HG02798 (cell line): ENCODE results near the gene CACNA1D.

ENCODE experiments used
- ATAC-seq: cut with Tn5 transposase; IDR thresholded peaks from one replicate; pipeline ENCODE4 v1.9.1; 2021; ENCODE audit warnings: mild to moderate bottlenecking; ENCODE audit not compliant: unreplicated experiment, poor library complexity

Gene CACNA1D

DNA sequence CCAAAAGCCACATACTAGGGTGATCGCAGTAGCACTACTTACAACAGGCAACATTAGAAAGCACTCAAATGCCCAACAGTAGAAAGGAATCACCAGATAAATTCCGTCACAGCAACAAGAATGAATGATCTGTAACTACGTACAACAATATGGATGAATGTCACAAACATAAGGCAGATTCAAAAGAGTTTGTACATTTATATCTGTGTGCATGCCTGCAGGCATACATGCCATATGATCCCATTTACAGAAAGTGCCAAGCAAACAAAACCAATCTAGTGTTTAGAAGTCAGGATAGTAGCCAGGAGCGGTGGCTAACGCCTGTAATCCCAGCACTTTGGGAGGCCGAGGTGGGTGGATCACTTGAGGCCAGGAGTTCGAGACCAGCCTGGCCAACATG lies 355.5 kb downstream of the CACNA1D start:
- ATAC-seq = no peak

DNA sequence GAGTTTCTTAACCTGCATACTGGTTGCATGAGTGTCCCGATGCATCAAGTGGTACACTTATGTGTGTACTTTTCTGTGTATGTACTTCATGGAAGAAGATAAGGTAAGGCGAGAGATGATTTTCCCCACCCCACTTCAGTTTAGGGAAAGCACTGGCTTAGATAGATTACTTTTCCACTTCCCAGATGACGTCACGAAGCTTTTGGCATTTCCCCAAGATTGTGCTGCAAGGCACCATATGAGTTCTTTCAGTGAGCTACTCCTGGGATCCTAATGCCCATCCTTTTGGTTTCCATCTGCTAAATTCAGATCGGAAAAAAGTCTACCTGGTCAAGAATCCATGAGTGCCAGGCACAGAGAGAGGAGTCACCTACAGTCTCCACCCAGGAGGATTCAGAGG lies 356.5 kb downstream of the CACNA1D start:
- ATAC-seq = no peak

DNA sequence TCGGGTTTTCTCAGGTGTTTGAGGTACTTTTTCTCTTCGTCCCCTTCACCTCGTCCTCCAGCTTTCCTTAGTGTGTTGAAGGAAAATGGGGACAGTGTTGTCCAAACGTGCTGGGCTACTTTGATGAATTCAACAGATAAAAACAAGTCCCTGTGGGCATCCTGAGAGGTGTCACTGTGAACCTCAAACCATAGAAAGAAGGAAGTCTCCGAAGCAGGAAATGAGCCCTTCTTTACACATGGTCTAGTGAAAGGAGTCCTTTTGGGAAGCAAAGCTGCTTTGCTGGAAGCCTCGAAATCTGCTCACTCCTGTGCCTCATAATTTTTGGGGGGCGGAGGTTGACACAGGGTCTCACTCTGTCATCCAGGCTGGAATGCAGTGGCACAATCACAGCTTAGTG lies 362.6 kb downstream of the CACNA1D start:
- no peak for ATAC-seq

DNA sequence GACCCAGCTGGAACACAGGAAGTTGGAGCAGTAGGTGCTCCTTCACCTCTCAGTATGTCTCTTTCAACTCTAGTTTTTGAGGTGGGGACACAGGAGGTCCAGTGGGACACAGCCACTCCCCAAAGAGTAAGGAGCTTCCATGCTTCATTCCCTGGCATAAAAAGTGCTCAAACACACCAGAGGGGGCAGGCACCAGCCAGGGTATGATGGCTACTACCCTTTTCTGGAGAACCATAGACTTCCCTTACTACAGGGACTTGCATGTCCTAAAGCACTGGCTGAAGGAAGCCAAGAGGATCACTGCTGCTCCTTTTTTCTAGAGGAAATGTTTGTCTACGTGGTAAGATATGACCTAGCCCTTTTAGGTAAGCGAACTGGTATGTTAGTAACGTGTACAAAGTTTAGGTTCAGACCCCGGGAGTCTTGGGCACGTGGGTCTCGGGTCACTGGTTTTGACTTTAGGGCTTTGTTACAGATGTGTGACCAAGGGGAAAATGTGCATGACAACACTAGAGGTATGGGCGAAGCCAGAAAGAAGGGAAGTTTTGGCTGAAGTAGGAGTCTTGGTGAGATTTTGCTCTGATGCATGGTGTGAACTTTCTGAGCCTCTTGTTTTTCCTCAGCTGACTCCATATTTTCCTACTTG lies 363.8 kb downstream of the CACNA1D start:
- no peak for ATAC-seq

DNA sequence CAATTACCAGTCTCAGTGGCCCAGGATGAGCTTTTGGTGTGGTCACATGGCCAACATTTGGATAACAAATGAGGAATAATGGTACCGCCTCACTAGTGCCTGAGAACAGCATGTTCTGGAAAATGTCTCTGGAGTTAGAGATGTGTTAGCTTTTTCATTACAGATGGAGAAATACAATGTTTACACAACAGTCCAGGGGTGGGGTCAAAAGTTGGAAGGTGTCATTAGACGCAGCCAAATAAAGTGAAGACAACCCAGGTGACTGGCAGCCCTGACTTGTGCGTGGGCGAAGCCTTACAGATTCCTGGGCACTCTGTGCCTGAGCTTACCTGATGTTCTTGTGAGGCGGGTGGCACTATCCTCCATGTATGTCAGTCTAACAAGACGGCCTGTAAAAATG lies 364.8 kb downstream of the CACNA1D start:
- no peak for ATAC-seq

DNA sequence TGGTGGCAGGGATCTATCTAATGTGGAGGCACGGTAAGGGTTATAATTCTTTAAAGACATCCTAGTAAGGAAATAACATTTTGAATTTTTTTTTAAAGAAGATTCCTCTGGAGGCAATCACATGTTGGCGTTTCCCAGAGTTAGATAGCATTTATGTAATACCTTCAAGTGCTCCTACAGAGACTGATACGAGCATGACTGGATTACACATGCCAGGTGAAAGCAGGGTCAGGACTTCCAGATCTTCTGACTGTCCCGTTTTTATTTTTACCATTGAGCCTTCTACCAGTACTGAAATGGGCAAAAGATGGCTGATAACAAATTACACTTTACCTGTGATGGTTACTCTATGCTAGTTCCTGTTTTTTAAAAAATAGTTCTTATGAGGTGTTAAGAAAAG lies 365.8 kb downstream of the CACNA1D start:
- ATAC-seq = no peak

DNA sequence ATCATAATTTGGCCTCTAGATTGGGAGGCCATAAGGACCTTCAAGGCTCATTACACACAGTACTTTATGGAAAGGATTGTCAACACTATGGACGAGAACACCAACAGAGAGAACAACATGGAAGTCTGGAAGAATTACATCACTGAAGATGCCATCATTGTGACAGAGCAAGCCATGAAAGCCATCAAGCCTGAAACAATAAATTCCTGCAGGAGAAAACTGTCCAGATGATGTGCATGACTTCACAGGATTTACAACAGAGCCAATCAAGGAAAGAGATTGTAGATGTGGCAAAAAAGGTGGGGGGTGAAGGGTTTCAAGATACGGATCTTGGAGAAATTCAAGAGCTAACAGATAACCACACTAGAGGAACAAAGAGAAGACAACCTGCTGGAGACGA lies 367.8 kb downstream of the CACNA1D start:
- no peak for ATAC-seq

DNA sequence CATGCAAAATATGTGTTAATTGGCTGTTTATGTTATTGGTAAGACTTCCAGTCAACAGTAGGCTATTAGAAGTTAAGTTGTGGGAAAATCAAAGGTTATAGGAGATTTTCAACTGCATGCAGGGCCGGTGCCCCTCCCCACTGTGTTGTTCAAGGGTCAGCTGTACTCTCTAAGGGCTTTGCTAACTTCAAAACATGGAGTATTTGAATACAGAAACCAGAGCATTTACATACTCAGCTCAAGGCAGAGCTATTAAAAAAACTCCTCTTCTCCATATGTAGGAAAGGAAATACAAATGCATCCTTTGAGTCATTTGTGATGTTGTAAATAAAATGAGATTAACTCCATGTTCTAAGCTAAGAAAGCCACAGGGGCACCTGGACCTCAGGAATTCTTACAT lies 368.7 kb downstream of the CACNA1D start:
- peak; percentile 47 for ATAC-seq
